TTC549 (cell line): ENCODE results near the gene PDIA4.
"Not testable (repeated sequence)": the region's sequence is repeated elsewhere in the genome, so short reads cannot be mapped to it uniquely, and the experiment has no call there.

Source experiments
- FAIRE-seq: peaks from 2 replicates; lab custom pipeline; 2012; peaks lifted over from hg19 to GRCh38; lab: Jason Lieb, UNC

PDIA4 gene, protein sequence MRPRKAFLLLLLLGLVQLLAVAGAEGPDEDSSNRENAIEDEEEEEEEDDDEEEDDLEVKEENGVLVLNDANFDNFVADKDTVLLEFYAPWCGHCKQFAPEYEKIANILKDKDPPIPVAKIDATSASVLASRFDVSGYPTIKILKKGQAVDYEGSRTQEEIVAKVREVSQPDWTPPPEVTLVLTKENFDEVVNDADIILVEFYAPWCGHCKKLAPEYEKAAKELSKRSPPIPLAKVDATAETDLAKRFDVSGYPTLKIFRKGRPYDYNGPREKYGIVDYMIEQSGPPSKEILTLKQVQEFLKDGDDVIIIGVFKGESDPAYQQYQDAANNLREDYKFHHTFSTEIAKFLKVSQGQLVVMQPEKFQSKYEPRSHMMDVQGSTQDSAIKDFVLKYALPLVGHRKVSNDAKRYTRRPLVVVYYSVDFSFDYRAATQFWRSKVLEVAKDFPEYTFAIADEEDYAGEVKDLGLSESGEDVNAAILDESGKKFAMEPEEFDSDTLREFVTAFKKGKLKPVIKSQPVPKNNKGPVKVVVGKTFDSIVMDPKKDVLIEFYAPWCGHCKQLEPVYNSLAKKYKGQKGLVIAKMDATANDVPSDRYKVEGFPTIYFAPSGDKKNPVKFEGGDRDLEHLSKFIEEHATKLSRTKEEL

DNA sequence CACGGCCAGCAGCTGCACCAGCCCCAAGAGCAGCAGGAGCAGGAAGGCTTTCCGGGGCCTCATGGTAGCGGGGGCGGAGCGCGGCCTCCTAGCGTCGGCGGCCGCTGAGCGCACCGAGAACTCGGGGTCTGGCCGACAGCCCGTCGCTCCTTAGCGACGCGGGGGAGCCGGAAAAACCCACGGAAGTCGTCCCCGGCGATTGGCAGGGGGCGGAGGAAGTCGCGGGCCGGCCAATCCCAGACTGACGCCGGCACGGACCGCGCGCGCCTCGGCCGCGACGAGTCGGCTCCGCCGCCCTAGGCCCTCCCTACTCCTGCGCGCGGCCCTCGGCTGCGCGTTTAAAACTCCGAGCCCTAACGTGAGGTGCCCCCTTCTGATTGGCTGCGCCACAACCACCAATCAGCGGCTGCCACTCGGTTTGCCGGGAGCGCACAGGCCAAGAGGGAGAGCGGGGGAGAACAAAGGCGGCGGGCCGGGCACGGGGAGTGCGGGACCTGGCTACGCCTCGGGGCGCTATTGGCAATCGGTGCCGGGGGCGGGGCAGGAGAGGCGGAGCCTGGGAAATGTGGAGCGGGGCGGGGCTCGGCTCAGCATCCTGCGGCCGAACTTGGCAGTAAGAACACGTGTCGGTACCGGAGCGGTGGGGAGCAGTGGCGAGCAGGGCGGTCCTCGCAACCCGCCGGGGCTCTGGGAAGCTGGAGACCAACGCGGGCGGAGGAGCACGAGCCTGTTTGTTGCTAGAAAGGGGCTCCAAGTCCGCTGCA lies at the start of gene PDIA4:
TSS of gene PDIA4 (minus strand) at position 160 of the 764 bp plus-strand sequence. CDS start at position 63, 97 bp downstream.
- FAIRE-seq, result peak; percentile 92

DNA sequence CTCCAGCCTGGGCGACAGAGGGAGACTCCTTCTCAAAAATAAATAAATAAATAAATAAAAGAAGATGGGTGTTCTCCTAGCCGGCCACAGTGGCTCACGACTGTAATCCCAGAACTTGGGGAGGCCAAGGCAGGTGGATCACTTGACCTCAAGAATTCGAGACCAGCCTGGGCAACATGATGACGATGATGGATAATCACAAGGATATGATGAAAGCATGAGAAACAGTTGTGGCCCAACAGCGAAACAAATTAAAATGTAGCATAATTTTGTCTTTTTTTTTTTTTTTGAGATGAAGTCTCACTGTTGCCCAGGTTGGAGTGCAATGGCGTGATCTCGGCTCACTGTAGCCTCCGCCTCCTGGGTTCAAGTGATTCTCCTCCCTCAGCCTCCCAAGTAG lies 49.3 kb upstream of the PDIA4 start:
- no peak for FAIRE-seq

GRCh38 chr7:149075286-149075685 lies 47.0 kb upstream of the PDIA4 start:
- no peak for FAIRE-seq

- FAIRE-seq, result no peak
Observed at GRCh38 chr7:149074116-149074885, 46.0 kb upstream of the PDIA4 start.

- FAIRE-seq, result no peak
Observed at GRCh38 chr7:149072438-149072775, 44.1 kb upstream of the PDIA4 start.

DNA sequence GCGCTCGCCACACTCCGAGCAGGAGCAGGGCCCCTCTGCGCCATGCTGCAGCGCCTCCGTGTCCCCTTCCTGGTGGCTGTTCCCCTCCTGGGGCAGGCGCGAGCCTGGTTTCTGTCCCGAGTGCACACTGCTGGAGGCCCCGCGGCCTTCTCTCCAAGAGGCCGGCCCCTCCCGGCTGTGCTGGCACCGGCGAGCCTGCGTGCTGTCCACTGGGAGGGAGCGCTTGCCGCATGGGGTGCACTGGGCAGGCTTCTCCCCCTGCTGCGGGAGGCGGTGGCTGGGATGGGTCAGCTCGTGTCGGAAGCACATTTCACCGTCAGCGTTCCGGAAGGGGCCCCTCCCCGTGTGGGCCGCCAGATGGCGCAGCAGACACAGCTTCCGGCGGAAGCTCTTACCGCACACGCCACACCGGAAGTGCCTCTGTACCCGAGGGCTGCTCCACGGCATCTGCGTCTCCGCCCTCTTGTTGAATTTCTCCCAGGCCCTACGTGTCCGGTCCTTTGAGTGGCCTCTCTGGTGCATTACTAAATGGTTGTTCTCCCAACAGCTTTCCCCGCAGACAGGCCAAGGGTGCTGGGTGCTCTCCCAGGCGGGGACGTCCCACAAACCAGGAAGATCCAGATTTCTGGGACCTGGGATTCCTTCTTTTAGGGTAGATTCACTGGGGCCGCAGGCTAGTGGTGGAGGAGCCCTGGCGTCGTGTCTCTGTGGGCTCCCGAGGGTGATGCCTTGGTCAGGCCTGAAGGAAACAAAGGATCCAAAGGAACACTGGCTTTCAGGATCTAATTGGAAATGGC lies 43.5 kb upstream of the PDIA4 start:
- FAIRE-seq, result no peak

GRCh38 chr7:149071182-149071635 lies 42.9 kb upstream of the PDIA4 start:
- no peak for FAIRE-seq

DNA sequence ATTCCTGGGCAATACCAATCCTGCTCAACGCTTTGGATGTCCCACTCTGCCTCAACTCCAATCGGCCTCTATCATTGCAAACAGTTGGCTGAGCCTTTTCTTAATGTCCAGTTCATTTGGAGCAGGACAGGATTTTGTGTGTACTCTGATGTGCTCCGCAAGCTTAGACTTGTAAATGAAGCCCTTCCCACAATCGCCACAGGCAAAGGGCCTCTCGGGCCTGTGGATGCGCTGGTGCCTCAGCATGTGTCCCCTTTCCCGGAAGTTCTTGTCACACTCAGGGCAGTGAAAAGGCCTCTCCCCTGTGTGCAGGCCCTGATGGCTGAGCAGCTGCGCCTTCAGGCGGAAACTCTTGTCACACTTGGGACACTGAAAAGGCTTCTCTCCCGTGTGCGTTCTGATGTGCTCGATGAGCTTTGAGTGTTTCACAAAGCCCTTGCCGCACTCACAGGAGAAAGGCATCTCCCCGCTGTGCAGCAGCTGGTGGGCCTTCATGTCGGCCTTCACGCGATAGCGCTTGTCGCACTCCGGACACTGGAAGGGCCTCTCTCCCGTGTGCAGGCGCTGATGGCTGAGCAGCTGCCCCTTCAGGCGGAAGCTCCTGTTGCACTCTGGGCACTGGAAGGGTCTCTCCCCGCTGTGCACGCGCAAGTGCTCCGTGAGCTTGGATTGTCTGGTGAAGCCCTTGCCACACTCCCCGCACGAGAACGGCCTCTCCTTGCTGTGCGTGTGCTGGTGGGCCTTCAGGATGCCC lies 42.2 kb upstream of the PDIA4 start:
- FAIRE-seq, result no peak

GRCh38 chr7:149067869-149068268 lies 39.6 kb upstream of the PDIA4 start:
- no peak for FAIRE-seq

GRCh38 chr7:149063476-149063875 lies 35.2 kb upstream of the PDIA4 start:
- no peak for FAIRE-seq

- FAIRE-seq, result not testable (repeated sequence)
Observed at GRCh38 chr7:149062217-149062899, 34.1 kb upstream of the PDIA4 start.

- FAIRE-seq, result no peak
Observed at GRCh38 chr7:149060156-149060555, 31.9 kb upstream of the PDIA4 start.

- no peak for FAIRE-seq
Observed at GRCh38 chr7:149053885-149054284, 25.6 kb upstream of the PDIA4 start.

DNA sequence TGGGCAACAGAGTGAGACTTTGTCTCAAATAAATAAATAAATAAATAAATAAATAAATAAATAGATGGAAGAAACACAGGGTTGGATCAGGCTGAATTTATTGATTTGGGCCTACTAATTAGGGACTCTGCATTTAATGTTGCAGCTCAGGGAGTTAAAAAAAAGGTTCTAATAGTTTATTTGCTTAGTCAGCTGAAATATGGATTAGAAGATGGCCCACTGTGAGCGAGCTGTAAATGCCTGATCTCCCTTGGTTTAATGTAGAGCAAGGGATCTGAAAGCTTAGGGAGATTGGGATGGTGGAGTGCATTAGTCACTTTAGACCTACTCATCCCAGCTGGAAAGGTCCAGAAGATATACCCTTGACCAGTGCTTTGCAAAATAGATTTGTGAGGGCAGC lies 25.1 kb upstream of the PDIA4 start:
- no peak for FAIRE-seq

DNA sequence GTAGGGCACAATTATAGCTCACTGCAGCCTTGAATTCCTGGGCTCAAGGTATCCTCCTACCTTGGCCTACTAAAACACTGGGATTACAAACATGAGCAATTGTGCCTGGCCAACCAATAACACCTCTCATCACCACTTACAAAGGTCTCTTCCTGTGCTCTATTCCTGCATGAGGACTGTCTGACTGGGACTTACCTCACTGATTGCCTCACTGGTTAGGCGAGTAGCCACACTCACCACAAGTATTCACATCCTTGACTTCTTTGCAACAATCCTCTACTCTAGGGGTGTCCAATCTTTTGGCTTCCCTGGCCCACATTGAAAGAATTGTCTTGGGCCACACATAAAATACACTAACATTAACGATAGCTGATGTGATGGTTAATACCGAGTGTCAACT lies 22.6 kb upstream of the PDIA4 start:
- FAIRE-seq, result no peak

DNA sequence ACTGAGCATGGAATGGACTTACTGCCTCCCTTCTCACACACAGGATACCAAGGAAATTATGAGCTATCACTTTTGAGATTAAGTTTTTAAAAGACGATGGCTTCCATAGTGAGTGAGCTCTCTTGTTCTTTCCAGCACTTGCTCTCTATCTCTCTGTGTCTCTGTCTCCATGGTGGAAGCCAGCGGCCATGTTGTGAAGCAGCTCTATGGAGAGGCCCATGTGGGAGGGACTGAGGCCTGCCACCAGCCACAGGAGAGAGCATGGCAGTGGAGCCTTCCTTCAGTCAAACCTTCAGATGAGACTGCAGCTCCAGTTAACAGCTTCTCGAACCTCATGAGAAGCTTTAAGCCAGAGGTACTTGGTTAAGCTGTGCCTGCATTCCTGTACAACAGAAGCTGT lies 20.5 kb upstream of the PDIA4 start:
- no peak for FAIRE-seq

DNA sequence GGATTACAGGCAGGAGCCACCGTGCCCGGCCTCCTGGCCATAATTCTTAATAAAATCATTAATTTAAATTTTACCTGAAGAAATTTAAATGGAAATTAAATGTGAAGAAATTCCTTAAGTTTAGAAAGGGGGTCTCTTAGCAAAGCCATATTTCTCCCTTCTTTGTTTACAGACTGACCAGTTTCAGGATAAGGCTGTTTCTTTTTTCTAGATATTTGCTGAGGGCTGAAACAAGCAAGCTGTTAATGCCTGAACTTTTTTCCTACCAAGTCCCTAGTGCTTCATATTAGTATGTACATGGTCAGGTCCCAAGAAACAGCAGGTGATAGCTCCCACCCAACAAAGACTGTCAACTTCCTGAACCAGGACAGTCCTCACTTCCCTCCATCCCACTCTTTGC lies 18.1 kb upstream of the PDIA4 start:
- no peak for FAIRE-seq

- no peak for FAIRE-seq
Observed at GRCh38 chr7:149043936-149044335, 15.6 kb upstream of the PDIA4 start.

DNA sequence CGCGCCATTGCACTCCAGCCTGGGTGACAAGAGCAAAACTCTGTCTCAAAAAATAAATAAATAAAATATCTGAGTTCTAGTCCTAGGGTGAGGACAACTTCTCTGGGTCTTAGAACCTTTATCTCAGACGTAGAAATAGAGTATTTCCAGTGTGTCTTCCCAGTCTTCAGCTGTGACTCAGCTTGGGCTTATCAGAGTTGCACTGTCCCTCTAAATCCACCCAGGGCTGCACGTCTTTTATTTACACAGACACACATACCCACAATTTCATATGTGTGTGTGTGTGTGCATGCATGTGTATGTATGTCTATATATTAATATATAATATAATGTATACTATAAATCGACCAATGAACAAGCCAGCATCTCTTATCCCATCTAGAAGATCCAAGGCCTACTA lies 13.0 kb upstream of the PDIA4 start:
- no peak for FAIRE-seq

DNA sequence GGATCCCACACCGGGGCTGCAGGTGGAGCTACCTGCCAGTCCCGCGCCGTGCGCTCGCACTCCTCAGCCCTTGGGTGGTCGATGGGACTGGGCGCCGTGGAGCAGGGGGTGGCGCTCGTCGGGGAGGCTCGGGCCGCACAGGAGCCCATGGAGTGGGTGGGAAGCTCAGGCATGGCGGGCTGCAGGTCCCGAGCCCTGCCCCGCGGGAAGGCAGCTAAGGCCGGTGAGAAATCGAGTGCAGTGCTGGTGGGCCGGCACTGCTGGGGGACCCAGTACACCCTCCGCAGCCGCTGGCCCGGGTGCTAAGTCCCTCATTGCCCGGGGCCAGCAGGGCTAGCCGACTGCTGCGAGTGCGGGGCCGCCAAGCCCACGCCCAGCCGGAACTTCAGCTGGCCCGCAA lies 10.3 kb upstream of the PDIA4 start:
- not testable (repeated sequence) for FAIRE-seq
